Skin epidermis (tissue), 12 donors: ENCODE measurements around the gene NEK3.
"Not testable (repeated sequence)": the region's sequence is repeated elsewhere in the genome, so short reads cannot be mapped to it uniquely, and the experiment has no call there.

Experiments
- H3K27ac ChIP-seq, 21 experiments: fragments of 200-600 bp; sonication (generic) in 11 of 21; one replicate each; pipeline ENCODE4 v1.5.0; 2020; ENCODE audit warnings: mild to moderate bottlenecking in 3 of 21, inconsistent platforms in 2 of 21, moderate library complexity in 2 of 21
- H3K4me3 ChIP-seq, 7 experiments: fragments of 200-600 bp; sonication (generic) in 2 of 7; one replicate each; pipeline ENCODE4 v1.5.0; 2020; ENCODE audit warnings: inconsistent platforms in 2 of 7, mild to moderate bottlenecking in 2 of 7, moderate library complexity in 1 of 7

The NEK3 gene, protein sequence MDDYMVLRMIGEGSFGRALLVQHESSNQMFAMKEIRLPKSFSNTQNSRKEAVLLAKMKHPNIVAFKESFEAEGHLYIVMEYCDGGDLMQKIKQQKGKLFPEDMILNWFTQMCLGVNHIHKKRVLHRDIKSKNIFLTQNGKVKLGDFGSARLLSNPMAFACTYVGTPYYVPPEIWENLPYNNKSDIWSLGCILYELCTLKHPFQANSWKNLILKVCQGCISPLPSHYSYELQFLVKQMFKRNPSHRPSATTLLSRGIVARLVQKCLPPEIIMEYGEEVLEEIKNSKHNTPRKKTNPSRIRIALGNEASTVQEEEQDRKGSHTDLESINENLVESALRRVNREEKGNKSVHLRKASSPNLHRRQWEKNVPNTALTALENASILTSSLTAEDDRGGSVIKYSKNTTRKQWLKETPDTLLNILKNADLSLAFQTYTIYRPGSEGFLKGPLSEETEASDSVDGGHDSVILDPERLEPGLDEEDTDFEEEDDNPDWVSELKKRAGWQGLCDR

GRCh38 chr13:52159159-52159982 lies at the start of gene NEK3:
TSS of gene NEK3 (minus strand) at chr13:52159597. CDS start at chr13:52156191, 3,406 bp downstream.
- peak within 1 kb of the TSS; percentile 74 to 96 (median 88) for H3K27ac ChIP-seq
- H3K4me3 ChIP-seq, result peak within 1 kb of the TSS; percentile 71 to 93 (median 87)

DNA sequence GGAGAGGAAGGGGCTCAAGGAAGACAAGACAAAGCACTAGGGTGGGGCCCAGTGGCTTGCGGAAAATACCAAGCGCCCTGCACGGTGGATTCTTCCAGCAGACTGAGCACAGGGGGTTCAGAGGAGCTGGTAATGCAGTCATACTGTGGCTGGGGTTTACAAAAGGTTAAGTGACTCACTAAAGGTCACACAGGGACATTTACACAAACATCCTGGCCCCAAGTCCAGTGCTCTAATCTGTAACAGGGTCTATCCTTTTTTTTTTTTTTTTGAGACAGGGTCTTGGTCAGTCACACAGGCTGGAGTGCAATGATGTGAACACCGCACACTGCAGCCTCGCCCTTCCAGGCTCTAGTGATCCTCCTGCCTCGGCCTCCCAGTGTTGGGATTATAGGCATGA lies 49.0 kb upstream of the NEK3 start:
- H3K4me3 ChIP-seq, H3K27ac ChIP-seq: not testable (repeated sequence)

DNA sequence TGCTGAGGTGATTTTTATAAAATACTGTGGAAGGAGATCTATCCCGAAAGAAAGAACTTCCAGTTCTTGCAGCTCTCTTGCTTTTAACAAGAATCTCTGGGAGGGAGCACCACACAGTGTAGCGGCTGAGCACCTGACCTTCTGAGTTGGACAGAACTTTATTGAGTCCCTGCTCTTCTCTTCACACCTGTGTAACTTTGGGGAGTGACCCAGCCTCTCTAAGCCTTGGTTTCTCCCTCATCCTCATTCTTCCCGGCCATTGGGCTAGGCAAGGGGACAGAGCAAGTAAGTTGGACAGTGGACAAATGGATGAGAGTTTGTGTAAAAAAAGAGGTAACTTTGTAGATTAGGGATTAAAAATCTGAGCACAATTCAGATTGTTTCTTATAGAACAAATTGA lies 48.5 kb upstream of the NEK3 start:
- H3K27ac ChIP-seq, H3K4me3 ChIP-seq: not testable (repeated sequence)

GRCh38 chr13:52207337-52207736 lies 47.9 kb upstream of the NEK3 start:
- H3K27ac ChIP-seq, H3K4me3 ChIP-seq: not testable (repeated sequence)

- H3K4me3 ChIP-seq, H3K27ac ChIP-seq: not testable (repeated sequence)
These were observed 45.1 kb upstream of the NEK3 start for GRCh38 chr13:52204546-52204945.

GRCh38 chr13:52203864-52204263 lies 44.5 kb upstream of the NEK3 start:
- not testable (repeated sequence) for H3K27ac ChIP-seq, H3K4me3 ChIP-seq

- H3K4me3 ChIP-seq, result not testable (repeated sequence)
These were observed 43.1 kb upstream of the NEK3 start for GRCh38 chr13:52202506-52202905.

DNA sequence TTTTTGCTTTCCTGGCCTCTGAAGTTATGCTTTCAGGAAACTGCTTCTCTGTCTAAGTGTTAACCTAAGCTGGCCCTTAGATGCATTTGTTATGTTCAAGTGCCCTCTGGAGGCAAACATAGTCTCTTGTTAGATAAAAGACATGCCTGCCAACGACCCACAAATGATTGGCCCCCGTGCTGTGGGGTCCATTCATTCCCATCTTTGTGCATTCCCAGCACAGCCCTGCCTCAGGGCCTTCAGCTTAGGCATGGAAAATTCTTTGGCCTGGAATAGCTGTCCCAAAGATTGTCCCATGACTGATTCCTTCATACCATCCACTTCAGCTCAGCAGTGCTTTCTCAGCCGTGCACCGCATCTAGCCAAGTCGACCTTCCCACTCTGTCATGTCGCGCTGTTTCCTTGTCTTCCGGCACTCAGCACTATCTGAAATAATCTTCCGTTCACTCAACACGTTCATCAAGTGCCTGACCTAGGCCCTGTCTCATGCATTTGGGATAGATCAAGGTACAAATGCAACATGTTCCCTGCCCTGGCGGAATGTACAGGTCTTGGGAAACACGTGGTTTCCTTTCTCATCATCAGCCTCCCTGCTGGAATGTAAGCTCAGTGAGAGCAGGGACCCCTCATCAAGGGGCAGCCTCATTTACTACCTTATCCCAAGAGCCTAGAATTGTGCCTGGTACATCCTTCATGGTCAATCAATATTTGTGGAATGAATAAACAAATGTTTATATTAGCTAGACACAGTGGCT lies 42.2 kb upstream of the NEK3 start:
- H3K4me3 ChIP-seq, H3K27ac ChIP-seq: not testable (repeated sequence)

More at GRCh38 chr13:52202506-52202905, 43.1 kb upstream of the NEK3 start:
- not testable (repeated sequence) for H3K27ac ChIP-seq

DNA sequence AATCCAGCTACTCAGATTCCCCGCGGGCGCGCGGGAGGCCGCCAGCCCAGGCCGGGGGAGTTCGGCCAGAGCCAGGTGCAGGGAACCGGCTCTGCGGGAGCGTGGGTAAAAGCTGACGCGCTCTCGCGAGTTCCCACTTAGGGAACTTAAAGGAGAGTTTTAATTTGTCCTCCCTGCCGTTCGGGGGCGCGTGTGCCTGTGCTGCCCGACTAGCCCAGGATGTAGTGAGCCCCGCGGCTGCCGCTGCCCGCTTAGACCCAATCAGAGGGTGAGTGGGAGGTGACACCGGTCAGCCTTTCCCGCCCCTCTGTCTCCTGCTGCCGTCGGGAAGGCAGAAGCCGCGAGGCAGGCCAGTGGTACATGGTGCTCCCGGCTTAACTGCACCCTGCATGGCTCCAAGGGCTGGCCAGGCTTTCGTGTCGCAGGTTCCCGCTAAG lies 36.0 kb upstream of the NEK3 start:
- Histone ChIP-seq H3K27ac (peak overlapping the region in 16 of 21 experiments; percentile 23 to 94 (median 84)), H3K4me3 (peak overlapping the region; percentile 55 to 79 (median 65))

- H3K27ac ChIP-seq, result peak overlapping the region; percentile 44 to 94 (median 84)
- H3K4me3 ChIP-seq, result peak overlapping the region; percentile 55 to 79 (median 65)
These were observed 34.9 kb upstream of the NEK3 start for GRCh38 chr13:52194184-52194868.

DNA sequence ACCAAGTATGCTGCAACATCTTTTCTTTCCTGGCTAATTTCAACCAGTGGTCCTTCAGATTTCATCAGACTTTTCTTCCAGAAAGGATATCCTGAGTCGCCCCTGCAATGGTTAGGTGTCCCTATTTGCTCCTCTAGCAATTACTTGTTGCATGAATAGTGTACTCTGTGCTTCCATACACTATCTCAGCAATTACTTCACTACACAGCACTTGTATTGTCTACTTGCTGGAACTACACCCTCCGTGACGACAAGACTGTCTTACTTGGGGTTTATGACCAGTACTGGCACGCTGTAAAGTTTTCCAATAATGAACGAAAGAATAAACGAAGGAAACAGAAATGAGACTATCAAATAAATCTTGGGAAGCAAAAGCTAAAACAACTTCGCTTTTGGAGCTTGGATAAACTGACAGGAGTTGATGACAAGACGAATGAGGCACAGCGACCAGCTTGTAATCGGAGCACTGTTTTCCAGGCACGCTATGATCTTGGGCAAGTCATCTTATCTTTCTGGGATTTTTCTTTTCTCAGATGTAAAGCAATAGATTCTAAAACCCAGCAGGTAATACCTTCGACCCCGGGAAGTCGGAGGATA lies 34.3 kb upstream of the NEK3 start:
- H3K27ac ChIP-seq, result peak overlapping the region; percentile 44 to 94 (median 84)

GRCh38 chr13:52187424-52188187 lies 28.2 kb upstream of the NEK3 start:
- not testable (repeated sequence) for H3K4me3 ChIP-seq, H3K27ac ChIP-seq

More for the DNA sequence above, 34.3 kb upstream of the NEK3 start:
- peak overlapping the region; percentile 55 to 79 (median 65) for H3K4me3 ChIP-seq

- no peak overlapping the region for H3K4me3 ChIP-seq
These were observed 27.6 kb upstream of the NEK3 start for GRCh38 chr13:52187029-52187423.

GRCh38 chr13:52181316-52181954 lies 22.0 kb upstream of the NEK3 start:
- H3K27ac ChIP-seq, H3K4me3 ChIP-seq: not testable (repeated sequence)

More at GRCh38 chr13:52187029-52187423, 27.6 kb upstream of the NEK3 start:
- H3K27ac ChIP-seq, result no peak overlapping the region

GRCh38 chr13:52179925-52180324 lies 20.5 kb upstream of the NEK3 start:
- Histone ChIP-seq H3K27ac (no peak overlapping the region), H3K4me3 (no peak overlapping the region)

DNA sequence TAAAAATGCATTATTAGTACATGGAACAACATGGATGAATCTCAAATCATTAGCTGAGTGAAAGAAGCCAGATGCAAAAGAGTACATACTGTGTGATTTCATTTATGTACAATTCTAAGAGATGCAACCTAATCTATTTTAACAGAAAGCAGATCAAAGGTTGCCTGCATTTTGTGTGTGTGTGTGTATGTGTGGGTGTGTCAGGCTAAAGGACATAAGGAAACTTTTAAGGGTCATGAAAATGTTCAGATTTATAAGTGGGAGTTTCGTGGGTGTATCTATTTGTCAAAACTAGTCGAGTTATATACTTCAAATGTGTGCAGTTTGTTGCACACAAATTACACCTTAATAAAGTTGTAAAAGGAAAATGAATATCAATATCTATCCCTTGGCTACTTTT lies 17.9 kb upstream of the NEK3 start:
- Histone ChIP-seq H3K27ac (no peak overlapping the region), H3K4me3 (no peak overlapping the region)

- H3K27ac ChIP-seq, result peak overlapping the region in 2 of 21 experiments; percentile 2 to 4
- not testable (repeated sequence) for H3K4me3 ChIP-seq
These were observed 14.6 kb upstream of the NEK3 start for GRCh38 chr13:52173970-52174369.
